CD4-positive, alpha-beta memory T cell (primary cell): ENCODE data around the gene KRTAP5-8. TPM values are rescaled to one million over a fixed set of nuclear protein-coding genes. Genes with fewer than 3 reads are reported as not detected.

Source experiments
- CTCF ChIA-PET: fragments of 350-600 bp; sonication (Branson Sonifier 250); formaldehyde crosslinking; loops from one replicate; lab custom pipeline; 2021; ENCODE audit warnings: inconsistent platforms; ENCODE audit not compliant: partially characterized antibody; lab: Charles Lee
- POLR2A ChIA-PET: fragments of 350-600 bp; sonication (Branson Sonifier 250); formaldehyde crosslinking; loops from one replicate; lab custom pipeline; 2021; ENCODE audit not compliant: partially characterized antibody; lab: Charles Lee
- DNase-seq, 5 donors: peaks; one replicate each; pipeline versions ENCODE4 v3.0.0 to v3.0.0-alpha.2; 2020 to 2022; ENCODE audit warnings: mixed read lengths in 1 of 5
- H3K27ac ChIP-seq: one replicate; pipeline ENCODE4 v1.7.0; 2013; ENCODE audit warnings: low read depth, low read length
- H3K27me3 ChIP-seq: 2 replicates; pipeline ENCODE4 v1.7.0; 2013; ENCODE audit warnings: mild to moderate bottlenecking, low read length, moderate library complexity; ENCODE audit not compliant: insufficient read depth
- H3K36me3 ChIP-seq: 2 replicates; pipeline ENCODE4 v1.7.0; 2013; ENCODE audit warnings: mild to moderate bottlenecking, low read length, moderate library complexity; ENCODE audit not compliant: insufficient read depth
- H3K4me1 ChIP-seq: 2 replicates; pipeline ENCODE4 v1.7.0; 2013; ENCODE audit warnings: mild to moderate bottlenecking, low read length, moderate library complexity; ENCODE audit not compliant: insufficient read depth
- H3K4me3 ChIP-seq, 2 donors: one replicate each; pipeline ENCODE4 v1.7.0; 2013; ENCODE audit warnings: low read length in 2 of 2, mild to moderate bottlenecking in 1 of 2
- H3K9me3 ChIP-seq, 2 donors: one replicate each; pipeline ENCODE4 v1.7.0; 2013; ENCODE audit warnings: low read length in 2 of 2, control low read depth in 1 of 2; ENCODE audit not compliant: control insufficient read depth in 1 of 2
- H3K27ac Mint-ChIP-seq, 7 donors: one replicate each; pipeline ENCODE4 v1.8.0; 2020 to 2021; ENCODE audit warnings: mixed read lengths in 7 of 7, mild to moderate bottlenecking in 6 of 7, inconsistent platforms in 3 of 7, moderate library complexity in 3 of 7
- H3K27me3 Mint-ChIP-seq, 2 donors: one replicate each; pipeline ENCODE4 v1.8.0; 2020 to 2021; ENCODE audit warnings: mixed read lengths in 2 of 2
- H3K36me3 Mint-ChIP-seq, 2 donors: one replicate each; pipeline ENCODE4 v1.8.0; 2020 to 2021; ENCODE audit warnings: mixed read lengths in 2 of 2, inconsistent platforms in 1 of 2, mild to moderate bottlenecking in 1 of 2
- H3K4me1 Mint-ChIP-seq, 4 donors: one replicate each; pipeline ENCODE4 v1.8.0; 2020 to 2021; ENCODE audit warnings: mixed read lengths in 4 of 4, mild to moderate bottlenecking in 1 of 4
- H3K4me3 Mint-ChIP-seq, 8 donors: one replicate each; pipeline ENCODE4 v1.8.0; 2020 to 2021; ENCODE audit warnings: mixed read lengths in 8 of 8, mild to moderate bottlenecking in 7 of 8, moderate library complexity in 6 of 8, inconsistent platforms in 3 of 8
- H3K9me3 Mint-ChIP-seq, 8 donors: one replicate each; pipeline ENCODE4 v1.8.0; 2020 to 2021; ENCODE audit warnings: mixed read lengths in 8 of 8, mild to moderate bottlenecking in 5 of 8, inconsistent platforms in 3 of 8, moderate library complexity in 1 of 8
- intact Hi-C: fragments of 100-400 bp; cut with micrococcal nuclease; formaldehyde crosslinking; loops from one replicate; pipeline ENCODE4 v1.15.1; 2023
- polyA plus RNA-seq, 2 donors: library from polyadenylated mRNA; unstranded; fragments of 300-500 nt; fragmentation: Illumina TruSeq; gene quantifications; one replicate each; pipeline ENCODE4 v1.2.3, GENCODE V29; 2021
- total RNA-seq, 2 experiments: library from RNA; stranded (reverse); gene quantifications; one replicate each; pipeline ENCODE4 v1.2.3, GENCODE V29; 2021

The KRTAP5-8 gene
- total and polyA plus RNA-seq, 4 experiments from 2014 or later, result not detected

DNA sequence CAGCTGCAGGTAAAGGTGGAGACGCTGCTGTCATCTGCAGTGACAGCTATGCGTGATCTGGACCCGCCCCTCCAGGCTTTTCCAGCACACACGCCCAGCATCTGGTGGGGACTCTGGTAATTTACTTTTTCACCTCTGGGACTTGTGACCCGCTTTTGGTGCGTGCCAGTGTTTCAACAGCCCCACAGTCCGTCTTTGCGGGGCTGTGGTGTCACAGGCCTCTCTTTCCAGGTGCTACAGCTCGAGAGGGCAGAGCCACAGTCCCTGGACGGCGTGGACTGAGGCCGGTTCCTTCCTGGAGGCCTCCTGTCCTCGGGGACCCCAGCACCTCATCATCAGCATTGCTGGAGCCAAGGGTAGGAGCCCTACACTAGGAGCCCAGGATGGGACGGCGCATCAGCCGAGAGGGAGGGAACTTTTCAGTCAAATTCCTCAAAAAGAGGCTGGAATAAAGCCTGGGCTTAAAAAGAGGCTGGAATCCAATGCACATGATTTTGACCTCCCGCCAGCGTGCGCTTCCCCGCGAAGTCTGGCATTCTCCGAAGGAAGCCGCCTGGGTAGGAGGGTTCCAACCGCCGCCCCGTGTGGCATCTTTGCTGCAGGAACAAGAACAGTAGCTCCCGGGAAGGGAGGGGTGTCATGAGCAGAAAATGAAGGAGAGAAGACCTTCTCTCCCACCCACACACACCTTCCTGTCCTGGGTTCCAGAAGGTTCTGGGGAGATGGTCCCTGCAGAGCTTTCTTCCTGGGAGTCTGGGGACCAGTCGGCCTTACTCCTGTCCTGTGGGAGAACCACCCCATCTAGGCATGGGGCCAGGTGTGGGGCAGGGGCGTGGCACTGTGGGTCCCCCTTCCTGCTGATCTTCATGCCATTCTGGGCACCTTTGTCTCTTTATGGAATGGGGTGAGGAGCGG is 36.5 kb upstream of the KRTAP5-8 start:
- CTCF ChIA-PET, result no interaction called here
- no peak overlapping the region for H3K27ac Mint-ChIP-seq

DNA sequence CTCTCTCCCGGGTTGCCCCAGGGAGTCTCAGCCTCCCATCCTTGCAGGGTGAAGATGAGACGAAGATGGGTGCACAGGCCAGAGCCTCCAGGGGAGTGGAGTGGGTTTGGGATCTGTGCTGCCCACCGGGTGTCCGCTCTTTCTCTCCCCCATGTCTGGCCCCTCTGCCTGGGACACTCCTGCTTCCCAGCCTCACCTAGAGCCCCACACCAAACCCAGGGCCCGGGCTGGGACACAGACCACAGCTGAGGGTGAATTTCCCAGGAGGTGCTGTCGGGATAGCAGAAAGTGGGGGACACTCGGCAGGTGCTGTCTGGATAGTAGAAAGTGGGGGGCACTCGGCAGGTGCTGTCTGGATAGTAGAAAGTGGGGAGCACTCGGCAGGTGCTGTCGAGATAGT is 35.8 kb upstream of the KRTAP5-8 start:
- no peak for DNase-seq
- H3K27ac Mint-ChIP-seq, result no peak overlapping the region
- CTCF ChIA-PET, result no interaction called here
- peaks cover 69 to 87% of the 10 kb centered on the region in 2 donors for H3K36me3 Mint-ChIP-seq
- H3K27me3 Mint-ChIP-seq, result no peaks in the 10 kb centered on the region
- Histone ChIP-seq H3K27me3 (no peaks in the 10 kb centered on the region), H3K4me1 (no peaks in the 10 kb centered on the region), H3K36me3 (peaks cover 56% of the 10 kb centered on the region), H3K9me3 (no peaks in the 10 kb centered on the region), H3K27ac (no peak overlapping the region), H3K4me3 (no peak overlapping the region)
- H3K9me3 Mint-ChIP-seq, result peaks cover 2 to 22% (median 16%) of the 10 kb centered on the region in 8 donors
- H3K4me3 Mint-ChIP-seq, result no peak overlapping the region
- intact Hi-C loops, result no loop called here
- POLR2A ChIA-PET, result no interaction called here
- no peaks in the 10 kb centered on the region for H3K4me1 Mint-ChIP-seq

More for the DNA sequence above, 36.5 kb upstream of the KRTAP5-8 start:
- Histone ChIP-seq H3K27ac (no peak overlapping the region), H3K27me3 (no peaks in the 10 kb centered on the region), H3K36me3 (peaks cover 62% of the 10 kb centered on the region), H3K9me3 (no peaks in the 10 kb centered on the region), H3K4me1 (no peaks in the 10 kb centered on the region), H3K4me3 (no peak overlapping the region)
- peaks cover 0 to 15% (median 9%) of the 10 kb centered on the region in 8 donors for H3K9me3 Mint-ChIP-seq
- no peak overlapping the region for H3K4me3 Mint-ChIP-seq
- POLR2A ChIA-PET, result no interaction called here
- H3K27me3 Mint-ChIP-seq, result no peaks in the 10 kb centered on the region
- DNase-seq, result no peak
- H3K36me3 Mint-ChIP-seq, result peaks cover 69 to 87% of the 10 kb centered on the region in 2 donors
- no peaks in the 10 kb centered on the region for H3K4me1 Mint-ChIP-seq
- intact Hi-C loops, result no loop called here

- Mint-ChIP-seq H3K4me3 (no peak overlapping the region), H3K4me1 (no peaks in the 10 kb centered on the region), H3K36me3 (peaks cover 63 to 81% of the 10 kb centered on the region in 2 donors), H3K27ac (no peak overlapping the region), H3K27me3 (no peaks in the 10 kb centered on the region), H3K9me3 (peaks cover 3 to 32% (median 23%) of the 10 kb centered on the region in 8 donors)
- DNase-seq, result no peak
- intact Hi-C loops, result no loop called here
- Histone ChIP-seq H3K4me1 (no peaks in the 10 kb centered on the region), H3K9me3 (no peaks in the 10 kb centered on the region), H3K27ac (no peak overlapping the region), H3K4me3 (no peak overlapping the region), H3K36me3 (peaks cover 48% of the 10 kb centered on the region), H3K27me3 (no peaks in the 10 kb centered on the region)
- CTCF ChIA-PET, result no interaction called here
- POLR2A ChIA-PET, result no interaction called here
Measured at GRCh38 chr11:71502871-71503435, 34.9 kb upstream of the KRTAP5-8 start.

- Histone ChIP-seq H3K36me3 (peaks cover 33% of the 10 kb centered on the region), H3K27me3 (no peaks in the 10 kb centered on the region), H3K4me3 (no peak overlapping the region), H3K4me1 (no peaks in the 10 kb centered on the region), H3K9me3 (peaks cover 0 to 3% of the 10 kb centered on the region in 2 donors), H3K27ac (no peak overlapping the region)
- Mint-ChIP-seq H3K4me3 (no peak overlapping the region), H3K9me3 (peaks cover 7 to 47% (median 39%) of the 10 kb centered on the region in 8 donors), H3K4me1 (no peaks in the 10 kb centered on the region), H3K27me3 (no peaks in the 10 kb centered on the region), H3K36me3 (peaks cover 55 to 67% of the 10 kb centered on the region in 2 donors), H3K27ac (no peak overlapping the region)
- ChIA-PET CTCF (no interaction called here), POLR2A (no interaction called here)
- DNase-seq, result no peak
- intact Hi-C loops, result no loop called here
Measured at GRCh38 chr11:71504531-71504930, 33.3 kb upstream of the KRTAP5-8 start.

- peaks cover 0 to 5% of the 10 kb centered on the region in 2 donors for H3K9me3 ChIP-seq
- no peaks in the 10 kb centered on the region for H3K27me3 ChIP-seq
- peaks cover 55 to 68% of the 10 kb centered on the region in 2 donors for H3K36me3 Mint-ChIP-seq
- no peak overlapping the region for H3K27ac ChIP-seq
- H3K4me1 Mint-ChIP-seq, result no peaks in the 10 kb centered on the region
- DNase-seq, result no peak
- H3K36me3 ChIP-seq, result peaks cover 29% of the 10 kb centered on the region
- H3K4me1 ChIP-seq, result no peaks in the 10 kb centered on the region
- H3K27me3 Mint-ChIP-seq, result no peaks in the 10 kb centered on the region
- ChIA-PET POLR2A (no interaction called here), CTCF (no interaction called here)
- peaks cover 7 to 52% (median 44%) of the 10 kb centered on the region in 8 donors for H3K9me3 Mint-ChIP-seq
- no peak overlapping the region for H3K4me3 Mint-ChIP-seq
- H3K27ac Mint-ChIP-seq, result no peak overlapping the region
- no peak overlapping the region for H3K4me3 ChIP-seq
- intact Hi-C loops, result no loop called here
Measured at GRCh38 chr11:71505001-71505400, 32.8 kb upstream of the KRTAP5-8 start.

GRCh38 chr11:71505781-71506180 is 32.0 kb upstream of the KRTAP5-8 start:
- peaks cover 47 to 60% of the 10 kb centered on the region in 2 donors for H3K36me3 Mint-ChIP-seq

DNA sequence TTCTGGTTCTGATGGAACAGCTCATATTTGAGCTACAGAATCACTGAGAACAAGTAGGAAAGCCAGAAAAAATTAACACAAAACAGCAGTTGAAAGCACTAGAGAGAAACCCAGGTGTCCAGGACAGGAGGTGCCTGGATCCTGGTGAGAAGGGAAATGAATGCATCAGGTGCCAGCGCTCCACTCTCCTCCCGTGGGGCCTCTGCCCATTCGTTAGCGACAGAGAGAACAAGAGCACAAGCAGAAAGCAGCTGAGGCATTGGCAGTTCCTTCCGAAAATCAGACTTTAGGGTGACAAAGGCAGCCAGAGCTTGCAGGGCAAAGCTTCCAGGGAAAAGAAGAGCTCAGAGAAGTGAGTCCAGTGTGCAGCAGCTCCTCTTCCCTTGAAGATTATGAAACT is 30.7 kb upstream of the KRTAP5-8 start:
- Mint-ChIP-seq H3K36me3 (peaks cover 44 to 56% of the 10 kb centered on the region in 2 donors), H3K4me3 (no peak overlapping the region), H3K9me3 (peaks cover 7 to 70% (median 56%) of the 10 kb centered on the region in 8 donors), H3K27me3 (no peaks in the 10 kb centered on the region), H3K4me1 (no peaks in the 10 kb centered on the region), H3K27ac (no peak overlapping the region)
- Histone ChIP-seq H3K36me3 (peaks cover 8% of the 10 kb centered on the region), H3K4me3 (no peak overlapping the region), H3K27me3 (no peaks in the 10 kb centered on the region), H3K27ac (no peak overlapping the region), H3K4me1 (no peaks in the 10 kb centered on the region), H3K9me3 (peaks cover 0 to 10% of the 10 kb centered on the region in 2 donors)
- intact Hi-C loops, result no loop called here
- ChIA-PET CTCF (no interaction called here), POLR2A (no interaction called here)
- DNase-seq, result no peak

More at GRCh38 chr11:71505781-71506180, 32.0 kb upstream of the KRTAP5-8 start:
- intact Hi-C loops, result no loop called here
- POLR2A ChIA-PET, result no interaction called here
- Histone ChIP-seq H3K4me1 (no peaks in the 10 kb centered on the region), H3K9me3 (peaks cover 0 to 10% of the 10 kb centered on the region in 2 donors), H3K27ac (no peak overlapping the region), H3K36me3 (peaks cover 21% of the 10 kb centered on the region), H3K4me3 (no peak overlapping the region), H3K27me3 (no peaks in the 10 kb centered on the region)
- H3K4me1 Mint-ChIP-seq, result no peaks in the 10 kb centered on the region
- H3K27ac Mint-ChIP-seq, result no peak overlapping the region
- CTCF ChIA-PET, result interaction anchor here (0.6 kb wide), 1 partner anchor 700 kb away, joined by 3 read pairs; no protein-coding TSS in a partner anchor
- peaks cover 7 to 60% (median 51%) of the 10 kb centered on the region in 8 donors for H3K9me3 Mint-ChIP-seq
- no peaks in the 10 kb centered on the region for H3K27me3 Mint-ChIP-seq
- no peak for DNase-seq
- H3K4me3 Mint-ChIP-seq, result no peak overlapping the region
